HEK293 (cell line): ENCODE results near the gene LGI2.

Experiments
- CTCF ChIA-PET: fragments of 350-600 bp; formaldehyde crosslinking; extraction: SDS; loops from one replicate; lab custom pipeline; 2021; ENCODE audit warnings: antibody characterized with exemption; lab: Yijun Ruan, JAX
- POLR2A ChIA-PET: fragments of 300-600 bp; formaldehyde crosslinking; extraction: SDS; loops from one replicate; lab custom pipeline; 2020; ENCODE audit warnings: antibody characterized with exemption, inconsistent platforms; lab: Yijun Ruan, JAX
- H3K27ac ChIP-seq: fragments of 200-500 bp; sonication (Bioruptor generic); 2 replicates; pipeline ENCODE4 v1.5.1; 2014; ENCODE audit warnings: low read depth, low read length, control low read depth, inconsistent platforms; ENCODE audit errors: extremely low read depth
- H3K36me3 ChIP-seq, 2 experiments: fragments of 200-500 bp in 1 of 2; sonication (Bioruptor generic) in 1 of 2; 1 replicate in 1 of 2; 2 replicates in 1 of 2; pipeline ENCODE4 v1.5.1; 2014 to 2017; ENCODE audit warnings: inconsistent platforms in 2 of 2, low read length in 2 of 2; ENCODE audit not compliant: control insufficient read depth in 2 of 2, insufficient read depth in 1 of 2
- H3K4me1 ChIP-seq: fragments of 200-500 bp; sonication (Bioruptor generic); 2 replicates; pipeline ENCODE4 v1.5.1; 2014; ENCODE audit warnings: mild to moderate bottlenecking, low read length, inconsistent platforms; ENCODE audit not compliant: control insufficient read depth, insufficient read depth
- H3K4me3 ChIP-seq: 2 replicates; pipeline ENCODE4 v1.5.1; 2011; ENCODE audit warnings: low read depth, mild to moderate bottlenecking, control low read depth, low read length, moderate library complexity
- H3K9me3 ChIP-seq: fragments of 200-500 bp; sonication (Bioruptor generic); 2 replicates; pipeline ENCODE4 v1.5.1; 2014; ENCODE audit warnings: low read depth, low read length, inconsistent platforms; ENCODE audit not compliant: control insufficient read depth, insufficient read depth
- HOXD13 ChIP-seq: sonication (generic); formaldehyde crosslinking; IDR thresholded peaks from 2 replicates; pipeline ENCODE4 v1.8.0; 2022; ENCODE audit warnings: missing genetic modification reagents, borderline replicate concordance
- MEIS1 ChIP-seq: sonication (generic); formaldehyde crosslinking; IDR thresholded peaks from 2 replicates; pipeline ENCODE4 v1.8.1; 2022; ENCODE audit warnings: missing genetic modification reagents, mild to moderate bottlenecking, borderline replicate concordance
- OSR2 ChIP-seq: fragments of 450-650 bp; formaldehyde crosslinking; IDR thresholded peaks from 2 replicates; pipeline ENCODE4 v1.5.1; 2016; ENCODE audit warnings: missing biosample characterization, missing genetic modification characterization
- PATZ1 ChIP-seq: fragments of 450-650 bp; formaldehyde crosslinking; IDR thresholded peaks from 2 replicates; pipeline ENCODE4 v1.5.1; 2016; ENCODE audit warnings: missing biosample characterization, missing genetic modification characterization
- REST ChIP-seq: fragments of 450-650 bp; formaldehyde crosslinking; IDR thresholded peaks from 2 replicates; pipeline ENCODE4 v1.5.1; 2016; ENCODE audit warnings: missing biosample characterization, missing genetic modification characterization
- SALL2 ChIP-seq: fragments of 450-650 bp; formaldehyde crosslinking; IDR thresholded peaks from 2 replicates; pipeline ENCODE4 v1.5.0; 2017; ENCODE audit warnings: missing biosample characterization, mild to moderate bottlenecking, missing genetic modification characterization, borderline replicate concordance
- TRIM28 ChIP-seq: IDR thresholded peaks from 2 replicates; pipeline ENCODE4 v1.6.1; 2011; ENCODE audit warnings: low read length, control low read depth, borderline replicate concordance
- ZBTB8A ChIP-seq: fragments of 450-650 bp; formaldehyde crosslinking; IDR thresholded peaks from 2 replicates; pipeline ENCODE4 v1.5.1; 2016; ENCODE audit warnings: missing biosample characterization, missing genetic modification characterization
- ZIC2 ChIP-seq: fragments of 450-650 bp; formaldehyde crosslinking; IDR thresholded peaks from 2 replicates; pipeline ENCODE4 v1.5.1; 2016; ENCODE audit warnings: missing biosample characterization, missing genetic modification characterization
- ZNF114 ChIP-seq: fragments of 450-650 bp; formaldehyde crosslinking; IDR thresholded peaks from 2 replicates; pipeline ENCODE4 v1.5.0; 2017; ENCODE audit warnings: missing biosample characterization, missing genetic modification characterization
- ZNF354C ChIP-seq: fragments of 450-650 bp; formaldehyde crosslinking; IDR thresholded peaks from 2 replicates; pipeline ENCODE4 v1.5.1; 2016; ENCODE audit warnings: missing biosample characterization, missing genetic modification characterization, low read depth, borderline replicate concordance
- ZNF580 ChIP-seq: fragments of 450-650 bp; formaldehyde crosslinking; IDR thresholded peaks from 2 replicates; pipeline ENCODE4 v1.5.1; 2016; ENCODE audit warnings: missing biosample characterization, missing genetic modification characterization
- ZNF747 ChIP-seq: fragments of 450-650 bp; formaldehyde crosslinking; IDR thresholded peaks from 2 replicates; pipeline ENCODE4 v1.5.1; 2016; ENCODE audit warnings: missing biosample characterization, missing genetic modification characterization
- ZSCAN16 ChIP-seq: fragments of 450-650 bp; formaldehyde crosslinking; IDR thresholded peaks from 2 replicates; pipeline ENCODE4 v1.5.1; 2016; ENCODE audit warnings: missing biosample characterization, missing genetic modification characterization
- TF ChIP-seq, protein P1 (sequence below): fragments of 450-650 bp; formaldehyde crosslinking; conservative IDR thresholded peaks from 2 replicates; pipeline ENCODE4 v1.5.1; 2016; ENCODE audit warnings: low read depth, missing biosample characterization, missing genetic modification characterization
- TF ChIP-seq, protein P2 (sequence below): fragments of 450-650 bp; formaldehyde crosslinking; IDR thresholded peaks from 2 replicates; pipeline ENCODE4 v1.5.1; 2016; ENCODE audit warnings: missing biosample characterization, missing genetic modification characterization
- TF ChIP-seq, protein P3 (sequence below): fragments of 450-650 bp; formaldehyde crosslinking; IDR thresholded peaks from 2 replicates; pipeline ENCODE4 v1.5.1; 2017; ENCODE audit warnings: missing biosample characterization, missing genetic modification characterization

LGI2 gene

DNA sequence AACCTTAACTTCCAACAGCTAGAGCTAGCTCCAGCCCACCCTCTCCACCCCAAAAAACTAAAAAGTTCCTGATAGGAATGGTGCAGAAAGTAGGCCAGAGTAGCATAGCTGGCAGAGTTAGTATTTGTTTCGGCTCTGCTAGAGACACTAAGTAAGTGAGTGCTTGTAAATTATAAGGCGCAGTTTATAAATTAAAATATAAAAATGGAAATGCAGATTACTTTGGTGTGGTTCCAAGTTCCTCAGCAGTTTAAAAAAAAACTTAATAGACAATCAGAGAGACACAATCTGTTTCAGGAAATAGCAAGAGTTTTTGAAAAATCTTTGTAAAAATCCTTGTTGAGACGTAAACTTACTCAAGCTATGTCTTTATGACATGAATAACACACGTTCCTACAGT is 2.8 kb upstream of the LGI2 start:
- Histone ChIP-seq H3K4me3 (no peak overlapping the region), H3K9me3 (no peaks in the 10 kb centered on the region)
- CTCF ChIA-PET, result interaction anchor here (1.1 to 1.2 kb wide), 2 partner anchors 9 to 111 kb away, joined by 3 to 4 read pairs; no protein-coding TSS in a partner anchor
- TF ChIP-seq TRIM28, result no peak
- TF ChIP-seq, protein P1, sequence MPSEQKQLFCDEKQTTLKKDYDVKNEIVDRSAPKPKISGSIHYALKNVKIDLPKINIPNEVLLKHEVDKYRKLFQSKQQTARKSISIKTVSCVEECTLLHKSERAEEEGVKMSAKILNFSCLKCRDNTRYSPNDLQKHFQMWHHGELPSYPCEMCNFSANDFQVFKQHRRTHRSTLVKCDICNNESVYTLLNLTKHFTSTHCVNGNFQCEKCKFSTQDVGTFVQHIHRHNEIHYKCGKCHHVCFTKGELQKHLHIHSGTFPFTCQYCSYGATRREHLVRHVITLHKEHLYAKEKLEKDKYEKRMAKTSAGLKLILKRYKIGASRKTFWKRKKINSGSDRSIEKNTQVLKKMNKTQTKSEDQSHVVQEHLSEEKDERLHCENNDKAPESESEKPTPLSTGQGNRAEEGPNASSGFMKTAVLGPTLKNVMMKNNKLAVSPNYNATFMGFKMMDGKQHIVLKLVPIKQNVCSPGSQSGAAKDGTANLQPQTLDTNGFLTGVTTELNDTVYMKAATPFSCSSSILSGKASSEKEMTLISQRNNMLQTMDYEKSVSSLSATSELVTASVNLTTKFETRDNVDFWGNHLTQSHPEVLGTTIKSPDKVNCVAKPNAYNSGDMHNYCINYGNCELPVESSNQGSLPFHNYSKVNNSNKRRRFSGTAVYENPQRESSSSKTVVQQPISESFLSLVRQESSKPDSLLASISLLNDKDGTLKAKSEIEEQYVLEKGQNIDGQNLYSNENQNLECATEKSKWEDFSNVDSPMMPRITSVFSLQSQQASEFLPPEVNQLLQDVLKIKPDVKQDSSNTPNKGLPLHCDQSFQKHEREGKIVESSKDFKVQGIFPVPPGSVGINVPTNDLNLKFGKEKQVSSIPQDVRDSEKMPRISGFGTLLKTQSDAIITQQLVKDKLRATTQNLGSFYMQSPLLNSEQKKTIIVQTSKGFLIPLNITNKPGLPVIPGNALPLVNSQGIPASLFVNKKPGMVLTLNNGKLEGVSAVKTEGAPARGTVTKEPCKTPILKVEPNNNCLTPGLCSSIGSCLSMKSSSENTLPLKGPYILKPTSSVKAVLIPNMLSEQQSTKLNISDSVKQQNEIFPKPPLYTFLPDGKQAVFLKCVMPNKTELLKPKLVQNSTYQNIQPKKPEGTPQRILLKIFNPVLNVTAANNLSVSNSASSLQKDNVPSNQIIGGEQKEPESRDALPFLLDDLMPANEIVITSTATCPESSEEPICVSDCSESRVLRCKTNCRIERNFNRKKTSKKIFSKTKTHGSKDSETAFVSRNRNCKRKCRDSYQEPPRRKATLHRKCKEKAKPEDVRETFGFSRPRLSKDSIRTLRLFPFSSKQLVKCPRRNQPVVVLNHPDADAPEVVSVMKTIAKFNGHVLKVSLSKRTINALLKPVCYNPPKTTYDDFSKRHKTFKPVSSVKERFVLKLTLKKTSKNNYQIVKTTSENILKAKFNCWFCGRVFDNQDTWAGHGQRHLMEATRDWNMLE, result no peak
- no peak for TF ChIP-seq PATZ1
- TF ChIP-seq, all 188 proteins: peak for 0
- Histone ChIP-seq H3K36me3 (no peaks in the 10 kb centered on the region), H3K27ac (no peak overlapping the region), H3K4me1 (no peaks in the 10 kb centered on the region)
- POLR2A ChIA-PET, result no interaction called here

DNA sequence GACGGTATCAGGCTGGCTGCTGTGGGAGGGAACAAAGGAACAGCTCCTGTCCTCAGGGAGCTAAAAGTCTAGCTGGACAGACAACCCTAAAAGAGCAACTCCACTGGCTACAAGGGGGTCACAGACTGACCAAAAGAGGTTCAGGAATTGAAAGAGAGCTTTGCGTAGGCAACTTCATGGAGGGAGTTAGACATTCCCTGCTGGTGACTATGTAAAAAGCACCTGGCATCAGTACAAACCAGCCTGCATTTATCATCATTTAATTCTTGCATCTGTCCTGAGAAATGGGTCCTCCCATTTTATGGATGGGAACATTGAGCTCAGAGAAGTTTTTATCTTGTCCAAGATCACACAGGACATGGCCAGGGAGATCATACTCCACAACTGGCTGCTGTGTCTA is 1.4 kb upstream of the LGI2 start:
- POLR2A ChIA-PET, result no interaction called here
- CTCF ChIA-PET, result interaction anchor here (1.0 kb wide), 1 partner anchor 14 kb away, joined by 4 read pairs; no protein-coding TSS in a partner anchor
- no peaks in the 10 kb centered on the region for H3K36me3 ChIP-seq
- TF ChIP-seq ZNF354C (no peak), OSR2 (no peak), ZSCAN16 (tag by site-specific recombination) (no peak), ZNF747 (tag by site-specific recombination) (no peak), ZNF114 (tag by site-specific recombination) (no peak), ZIC2 (no peak), REST (tag by site-specific recombination) (no peak), MEIS1 (no peak), ZBTB8A (tag by site-specific recombination) (no peak), HOXD13 (CRISPR knock-in tag) (no peak), SALL2 (no peak), ZNF580 (no peak)
- TF ChIP-seq, protein P2, sequence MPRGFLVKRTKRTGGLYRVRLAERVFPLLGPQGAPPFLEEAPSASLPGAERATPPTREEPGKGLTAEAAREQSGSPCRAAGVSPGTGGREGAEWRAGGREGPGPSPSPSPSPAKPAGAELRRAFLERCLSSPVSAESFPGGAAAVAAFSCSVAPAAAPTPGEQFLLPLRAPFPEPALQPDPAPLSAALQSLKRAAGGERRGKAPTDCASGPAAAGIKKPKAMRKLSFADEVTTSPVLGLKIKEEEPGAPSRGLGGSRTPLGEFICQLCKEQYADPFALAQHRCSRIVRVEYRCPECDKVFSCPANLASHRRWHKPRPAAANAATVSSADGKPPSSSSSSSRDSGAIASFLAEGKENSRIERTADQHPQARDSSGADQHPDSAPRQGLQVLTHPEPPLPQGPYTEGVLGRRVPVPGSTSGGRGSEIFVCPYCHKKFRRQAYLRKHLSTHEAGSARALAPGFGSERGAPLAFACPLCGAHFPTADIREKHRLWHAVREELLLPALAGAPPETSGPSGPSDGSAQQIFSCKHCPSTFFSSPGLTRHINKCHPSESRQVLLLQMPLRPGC (tag by site-specific recombination), result no peak
- TF ChIP-seq, protein P3, sequence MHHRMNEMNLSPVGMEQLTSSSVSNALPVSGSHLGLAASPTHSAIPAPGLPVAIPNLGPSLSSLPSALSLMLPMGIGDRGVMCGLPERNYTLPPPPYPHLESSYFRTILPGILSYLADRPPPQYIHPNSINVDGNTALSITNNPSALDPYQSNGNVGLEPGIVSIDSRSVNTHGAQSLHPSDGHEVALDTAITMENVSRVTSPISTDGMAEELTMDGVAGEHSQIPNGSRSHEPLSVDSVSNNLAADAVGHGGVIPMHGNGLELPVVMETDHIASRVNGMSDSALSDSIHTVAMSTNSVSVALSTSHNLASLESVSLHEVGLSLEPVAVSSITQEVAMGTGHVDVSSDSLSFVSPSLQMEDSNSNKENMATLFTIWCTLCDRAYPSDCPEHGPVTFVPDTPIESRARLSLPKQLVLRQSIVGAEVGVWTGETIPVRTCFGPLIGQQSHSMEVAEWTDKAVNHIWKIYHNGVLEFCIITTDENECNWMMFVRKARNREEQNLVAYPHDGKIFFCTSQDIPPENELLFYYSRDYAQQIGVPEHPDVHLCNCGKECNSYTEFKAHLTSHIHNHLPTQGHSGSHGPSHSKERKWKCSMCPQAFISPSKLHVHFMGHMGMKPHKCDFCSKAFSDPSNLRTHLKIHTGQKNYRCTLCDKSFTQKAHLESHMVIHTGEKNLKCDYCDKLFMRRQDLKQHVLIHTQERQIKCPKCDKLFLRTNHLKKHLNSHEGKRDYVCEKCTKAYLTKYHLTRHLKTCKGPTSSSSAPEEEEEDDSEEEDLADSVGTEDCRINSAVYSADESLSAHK (tag by site-specific recombination), result no peak
- H3K27ac ChIP-seq, result no peak overlapping the region
- no peak overlapping the region for H3K4me3 ChIP-seq
- H3K4me1 ChIP-seq, result no peaks in the 10 kb centered on the region
- no peaks in the 10 kb centered on the region for H3K9me3 ChIP-seq
